ENCODE data around the gene CHCHD4. TPM values are rescaled to one million over a fixed set of nuclear protein-coding genes. Genes with fewer than 3 reads are reported as not detected.
"Not testable (repeated sequence)": the region's sequence is repeated elsewhere in the genome, so short reads cannot be mapped to it uniquely, and the experiment has no call there.

The CHCHD4 gene
- polyA plus RNA-seq, 3 donors from 2014 or later, result 9.6 to 23.2 (median 12.4) TPM

- H3K27ac Mint-ChIP-seq, result peak overlapping the region; percentile 6 to 81 (median 66)
- no peak for DNase-seq
- H3K27me3 Mint-ChIP-seq (ENCODE audit: low read depth in 3 of 3), result peaks cover 4 to 13% (median 10%) of the 10 kb centered on the region in 3 donors
- peaks cover 14 to 37% (median 22%) of the 10 kb centered on the region in 3 donors for H3K36me3 Mint-ChIP-seq
- H3K4me1 Mint-ChIP-seq, result peaks cover 46 to 54% of the 10 kb centered on the region in 2 donors
- H3K9me3 Mint-ChIP-seq, result no peaks in the 10 kb centered on the region
- peak overlapping the region in 4 of 5 donors; percentile 22 to 50 (median 30) for H3K4me3 Mint-ChIP-seq
Observed at GRCh38 chr3:14127516-14128161, 3.0 kb upstream of the CHCHD4 start.

- no peak for DNase-seq
- no peaks in the 10 kb centered on the region for H3K9me3 Mint-ChIP-seq
- H3K4me1 Mint-ChIP-seq, result peaks cover 48 to 60% of the 10 kb centered on the region in 2 donors
- peak overlapping the region; percentile 23 to 96 (median 64) for H3K27ac Mint-ChIP-seq
- peaks cover 11 to 36% (median 22%) of the 10 kb centered on the region in 3 donors for H3K36me3 Mint-ChIP-seq
- H3K27me3 Mint-ChIP-seq (ENCODE audit: low read depth in 3 of 3), result peaks cover 4 to 10% (median 10%) of the 10 kb centered on the region in 3 donors
- H3K4me3 Mint-ChIP-seq, result peak overlapping the region; percentile 29 to 96 (median 95)
Observed at GRCh38 chr3:14126887-14127505, 2.3 kb upstream of the CHCHD4 start.

GRCh38 chr3:14126017-14126886, 1.6 kb upstream of the CHCHD4 start:
- peaks cover 4 to 10% (median 10%) of the 10 kb centered on the region in 3 donors for H3K27me3 Mint-ChIP-seq (ENCODE audit: low read depth in 3 of 3)
- H3K27ac Mint-ChIP-seq, result peak overlapping the region; percentile 92 to 97 (median 96)
- peaks cover 49 to 61% of the 10 kb centered on the region in 2 donors for H3K4me1 Mint-ChIP-seq
- H3K9me3 Mint-ChIP-seq, result no peaks in the 10 kb centered on the region
- peaks cover 9 to 31% (median 17%) of the 10 kb centered on the region in 3 donors for H3K36me3 Mint-ChIP-seq
- H3K4me3 Mint-ChIP-seq, result peak overlapping the region; percentile 95 to 96 (median 95)
- DNase-seq, result no peak

GRCh38 chr3:14125193-14126016, 735 bp upstream of the CHCHD4 start:
- H3K4me1 Mint-ChIP-seq, result peaks cover 50 to 61% of the 10 kb centered on the region in 2 donors

GRCh38 chr3:14124223-14124614, 451 bp downstream of the CHCHD4 start:
- peaks cover 4 to 10% (median 8%) of the 10 kb centered on the region in 3 donors for H3K27me3 Mint-ChIP-seq (ENCODE audit: low read depth in 3 of 3)
- H3K9me3 Mint-ChIP-seq, result no peaks in the 10 kb centered on the region
- H3K36me3 Mint-ChIP-seq, result peaks cover 9 to 28% (median 16%) of the 10 kb centered on the region in 3 donors
- peak overlapping the region; percentile 88 to 96 (median 95) for H3K4me3 Mint-ChIP-seq
- DNase-seq, result no peak
- peak overlapping the region; percentile 90 to 97 (median 94) for H3K27ac Mint-ChIP-seq
- H3K4me1 Mint-ChIP-seq, result peaks cover 50 to 61% of the 10 kb centered on the region in 2 donors

More at GRCh38 chr3:14125193-14126016, 735 bp upstream of the CHCHD4 start:
- Mint-ChIP-seq H3K36me3 (peaks cover 11 to 34% (median 19%) of the 10 kb centered on the region in 3 donors), H3K27me3 (ENCODE audit: low read depth in 3 of 3) (peaks cover 4 to 10% (median 8%) of the 10 kb centered on the region in 3 donors), H3K9me3 (no peaks in the 10 kb centered on the region), H3K4me3 (peak overlapping the region; percentile 95 to 96 (median 95)), H3K27ac (peak overlapping the region; percentile 92 to 97 (median 96))
- DNase-seq, result peak in 2 of 3 donors; percentile 29 to 41

DNA sequence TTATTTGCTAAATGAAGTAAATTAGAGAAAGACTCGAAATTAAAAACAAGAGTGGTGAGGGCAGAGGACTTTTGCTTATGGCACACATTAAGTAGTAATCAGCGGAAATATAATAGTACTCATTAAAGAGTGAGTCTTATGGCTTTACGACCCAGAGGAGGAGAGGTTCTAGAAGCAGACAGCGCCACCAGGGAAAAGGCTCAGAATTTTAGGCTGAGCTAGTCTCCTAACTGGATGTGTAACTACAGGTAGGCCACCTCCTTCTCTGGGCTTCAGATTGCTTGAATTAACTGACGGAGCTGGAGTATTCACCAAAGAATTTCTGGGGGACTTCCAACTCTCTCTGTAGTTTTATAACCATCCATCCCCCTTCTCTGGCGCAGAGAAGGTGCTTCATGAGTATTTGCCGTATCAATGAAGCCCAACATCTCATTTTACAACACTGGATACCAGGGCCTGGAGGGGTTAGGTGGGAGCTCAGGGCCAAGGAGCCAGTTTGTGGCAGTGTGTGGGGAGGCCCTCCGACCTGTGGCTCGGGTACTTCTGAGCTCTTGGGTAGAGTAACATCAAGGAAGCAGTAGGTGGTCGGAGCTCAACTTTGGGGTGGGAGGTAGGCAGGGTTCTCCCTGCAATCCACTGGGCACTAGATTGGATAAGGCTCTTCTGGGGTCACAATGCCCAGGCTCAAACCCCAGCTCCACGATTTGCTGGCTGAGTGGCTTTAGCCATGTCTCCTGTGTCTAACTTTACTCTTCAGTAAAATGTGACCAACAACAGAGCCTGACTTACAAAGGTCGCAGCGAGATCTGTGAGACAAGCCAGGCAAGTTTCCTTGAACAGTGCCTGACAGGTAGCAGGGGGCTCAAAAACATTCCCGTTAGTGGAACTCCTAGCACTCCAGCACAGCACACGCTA, 1.1 kb downstream of the CHCHD4 start:
- peak in 1 of 3 donors; percentile 16 for DNase-seq
- Mint-ChIP-seq H3K36me3 (peaks cover 9 to 22% (median 11%) of the 10 kb centered on the region in 3 donors), H3K4me3 (peak overlapping the region; percentile 88 to 96 (median 95)), H3K27ac (peak overlapping the region; percentile 90 to 97 (median 94)), H3K9me3 (no peaks in the 10 kb centered on the region), H3K27me3 (ENCODE audit: low read depth in 3 of 3) (peaks cover 4 to 10% (median 8%) of the 10 kb centered on the region in 3 donors), H3K4me1 (peaks cover 48 to 57% of the 10 kb centered on the region in 2 donors)

DNA sequence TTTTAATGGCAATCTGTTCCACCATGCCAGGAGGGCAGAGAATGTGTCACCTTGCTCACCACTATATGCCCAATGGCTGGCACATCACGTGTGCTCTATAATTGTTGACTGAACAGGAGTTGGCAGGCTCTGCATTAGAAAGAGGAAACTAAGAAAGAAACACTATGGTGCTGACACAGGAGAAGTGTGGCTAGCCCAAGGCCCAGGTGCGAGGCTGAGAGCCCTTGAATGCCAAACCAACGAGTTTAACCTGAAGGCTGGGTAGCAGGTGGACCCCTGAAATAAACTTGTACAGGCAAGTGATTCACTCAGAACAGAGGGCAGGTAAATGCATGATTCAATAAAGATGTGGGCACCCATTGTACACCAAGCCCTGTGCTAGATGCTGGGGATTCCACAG, 2.4 kb downstream of the CHCHD4 start:
- Mint-ChIP-seq H3K4me1 (peaks cover 35 to 44% of the 10 kb centered on the region in 2 donors), H3K27ac (peak overlapping the region in 4 of 6 donors; percentile 42 to 92 (median 63)), H3K9me3 (no peaks in the 10 kb centered on the region), H3K27me3 (ENCODE audit: low read depth in 3 of 3) (peaks cover 4 to 10% (median 8%) of the 10 kb centered on the region in 3 donors), H3K4me3 (peak overlapping the region; percentile 2 to 58 (median 36)), H3K36me3 (peaks cover 6 to 11% (median 9%) of the 10 kb centered on the region in 3 donors)
- DNase-seq, result no peak

- peak overlapping the region in 1 of 6 donors; percentile 63 for H3K27ac Mint-ChIP-seq
- peaks cover 4 to 9% (median 8%) of the 10 kb centered on the region in 3 donors for H3K27me3 Mint-ChIP-seq (ENCODE audit: low read depth in 3 of 3)
- peaks cover 6 to 11% (median 9%) of the 10 kb centered on the region in 3 donors for H3K36me3 Mint-ChIP-seq
- H3K9me3 Mint-ChIP-seq, result no peaks in the 10 kb centered on the region
- no peak for DNase-seq
- peaks cover 31 to 39% of the 10 kb centered on the region in 2 donors for H3K4me1 Mint-ChIP-seq
- H3K4me3 Mint-ChIP-seq, result no peak overlapping the region
Observed at GRCh38 chr3:14121859-14122258, 2.8 kb downstream of the CHCHD4 start.

- H3K9me3 Mint-ChIP-seq; DNase-seq; H3K27me3 Mint-ChIP-seq (ENCODE audit: low read depth in 3 of 3); H3K4me3 Mint-ChIP-seq: not testable (repeated sequence)
- Mint-ChIP-seq H3K27ac (peak overlapping the region in 2 of 6 donors; percentile 6 to 40), H3K36me3 (peaks cover 6 to 11% (median 9%) of the 10 kb centered on the region in 3 donors), H3K4me1 (peaks cover 22 to 31% of the 10 kb centered on the region in 2 donors)
Observed at GRCh38 chr3:14120921-14121448, 3.7 kb downstream of the CHCHD4 start.

- Mint-ChIP-seq H3K9me3 (no peaks in the 10 kb centered on the region), H3K27me3 (ENCODE audit: low read depth in 3 of 3) (peaks cover 4 to 6% (median 5%) of the 10 kb centered on the region in 3 donors), H3K27ac (peak overlapping the region in 1 of 6 donors; percentile 12), H3K4me3 (no peak overlapping the region), H3K4me1 (peaks cover 16 to 24% of the 10 kb centered on the region in 2 donors), H3K36me3 (peaks cover 6 to 11% (median 9%) of the 10 kb centered on the region in 3 donors)
- DNase-seq, result no peak
Observed at GRCh38 chr3:14120111-14120920, 4.4 kb downstream of the CHCHD4 start.

DNA sequence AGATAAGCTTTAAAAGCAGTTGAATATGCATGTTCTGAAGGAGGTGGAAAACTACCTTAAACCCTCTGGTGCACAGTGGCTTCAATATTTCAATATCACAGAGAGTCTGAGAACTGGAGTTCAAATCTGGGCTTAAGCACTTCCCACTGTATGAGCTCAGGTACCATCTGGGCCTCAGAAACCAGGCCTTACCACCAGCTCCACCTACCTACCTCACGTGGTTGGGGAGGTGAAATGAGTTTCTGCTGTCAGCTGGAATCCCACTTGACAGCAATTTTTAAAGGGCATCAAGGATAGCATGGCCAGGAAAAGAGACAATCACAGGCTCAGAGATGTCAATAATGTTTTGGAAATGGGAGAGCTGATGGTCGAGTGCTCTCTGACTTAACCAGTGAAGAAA, 5.0 kb downstream of the CHCHD4 start:
- peaks cover under 1 to 1% (median under 1%) of the 10 kb centered on the region in 3 donors for H3K27me3 Mint-ChIP-seq (ENCODE audit: low read depth in 3 of 3)
- H3K4me1 Mint-ChIP-seq, result peaks cover 16 to 23% of the 10 kb centered on the region in 2 donors
- no peak for DNase-seq
- H3K9me3 Mint-ChIP-seq, result no peaks in the 10 kb centered on the region
- H3K27ac Mint-ChIP-seq, result no peak overlapping the region
- peaks cover 6 to 17% (median 9%) of the 10 kb centered on the region in 3 donors for H3K36me3 Mint-ChIP-seq
- H3K4me3 Mint-ChIP-seq, result no peak overlapping the region

Data from immature natural killer cell (primary cell).